CD8-positive, alpha-beta memory T cell (primary cell): ENCODE data around the gene GNB1L. TPM values are rescaled to one million over a fixed set of nuclear protein-coding genes. Genes with fewer than 3 reads are reported as not detected.
"Not testable (repeated sequence)": the region's sequence is repeated elsewhere in the genome, so short reads cannot be mapped to it uniquely, and the experiment has no call there.

Source experiments
- CTCF ChIA-PET: fragments of 350-600 bp; sonication (Branson Sonifier 250); formaldehyde crosslinking; loops from one replicate; lab custom pipeline; 2021; ENCODE audit warnings: antibody characterized with exemption; lab: Charles Lee
- POLR2A ChIA-PET: fragments of 350-600 bp; sonication (Branson Sonifier 250); formaldehyde crosslinking; loops from one replicate; lab custom pipeline; 2021; ENCODE audit warnings: antibody characterized with exemption; lab: Charles Lee
- DNase-seq, 5 donors: peaks; one replicate each; pipeline versions ENCODE4 v3.0.0 to v3.0.0-alpha.2; 2020 to 2022; ENCODE audit warnings: mixed read lengths in 1 of 5
- H3K27ac ChIP-seq: one replicate; pipeline ENCODE4 v1.7.0; 2013; ENCODE audit warnings: low read depth, mild to moderate bottlenecking, low read length, moderate library complexity
- H3K27me3 ChIP-seq: 2 replicates; pipeline ENCODE4 v1.7.0; 2013; ENCODE audit warnings: low read length, mild to moderate bottlenecking; ENCODE audit not compliant: insufficient read depth, poor library complexity, severe bottlenecking
- H3K36me3 ChIP-seq: 2 replicates; pipeline ENCODE4 v1.7.0; 2013; ENCODE audit warnings: mild to moderate bottlenecking, low read length, moderate library complexity; ENCODE audit not compliant: insufficient read depth
- H3K4me1 ChIP-seq: 2 replicates; pipeline ENCODE4 v1.7.0; 2013; ENCODE audit warnings: mild to moderate bottlenecking, low read length, moderate library complexity; ENCODE audit not compliant: insufficient read depth
- H3K4me3 ChIP-seq: 2 replicates; pipeline ENCODE4 v1.7.0; 2013; ENCODE audit warnings: mild to moderate bottlenecking, low read length
- H3K9me3 ChIP-seq: 2 replicates; pipeline ENCODE4 v1.7.0; 2013; ENCODE audit warnings: mild to moderate bottlenecking, low read length
- H3K27ac Mint-ChIP-seq, 8 donors: one replicate each; pipeline ENCODE4 v1.8.0; 2020 to 2021; ENCODE audit warnings: mixed read lengths in 8 of 8, mild to moderate bottlenecking in 6 of 8, inconsistent platforms in 3 of 8, moderate library complexity in 3 of 8
- H3K27me3 Mint-ChIP-seq, 2 donors: one replicate each; pipeline ENCODE4 v1.8.0; 2020 to 2021; ENCODE audit warnings: mixed read lengths in 2 of 2, mild to moderate bottlenecking in 1 of 2, moderate library complexity in 1 of 2
- H3K36me3 Mint-ChIP-seq, 3 donors: one replicate each; pipeline ENCODE4 v1.8.0; 2020 to 2021; ENCODE audit warnings: mixed read lengths in 3 of 3, inconsistent platforms in 1 of 3, mild to moderate bottlenecking in 1 of 3
- H3K4me1 Mint-ChIP-seq, 3 donors: one replicate each; pipeline ENCODE4 v1.8.0; 2020 to 2021; ENCODE audit warnings: mixed read lengths in 3 of 3, inconsistent platforms in 1 of 3, mild to moderate bottlenecking in 1 of 3
- H3K4me3 Mint-ChIP-seq, 7 donors: one replicate each; pipeline ENCODE4 v1.8.0; 2020 to 2021; ENCODE audit warnings: mixed read lengths in 7 of 7, mild to moderate bottlenecking in 6 of 7, moderate library complexity in 4 of 7, inconsistent platforms in 2 of 7
- H3K9me3 Mint-ChIP-seq, 5 donors: one replicate each; pipeline ENCODE4 v1.8.0; 2020 to 2022; ENCODE audit warnings: mixed read lengths in 5 of 5, mild to moderate bottlenecking in 3 of 5, moderate library complexity in 2 of 5, inconsistent platforms in 1 of 5
- polyA plus RNA-seq: library from polyadenylated mRNA; unstranded; fragments of 300-500 nt; fragmentation: Illumina TruSeq; gene quantifications from one replicate; pipeline ENCODE4 v1.2.3, GENCODE V29; 2021
- total RNA-seq, 2 experiments: library from RNA; stranded (reverse); gene quantifications; one replicate each; pipeline ENCODE4 v1.2.3, GENCODE V29; 2021

Gene GNB1L
- total and polyA plus RNA-seq, 3 experiments from 2014 or later, result 14.2 to 17.9 (median 16.6) TPM

GRCh38 chr22:19798003-19798665, 56.5 kb downstream of the GNB1L start:
- ChIA-PET CTCF (no interaction called here), POLR2A (no interaction called here)
- Mint-ChIP-seq H3K9me3 (peaks cover 6 to 14% (median 8%) of the 10 kb centered on the region in 5 donors), H3K27ac (no peak overlapping the region), H3K27me3 (no peaks in the 10 kb centered on the region), H3K4me1 (no peaks in the 10 kb centered on the region), H3K4me3 (no peak overlapping the region), H3K36me3 (peaks cover 24 to 54% (median 27%) of the 10 kb centered on the region in 3 donors)
- Histone ChIP-seq H3K9me3 (no peaks in the 10 kb centered on the region), H3K36me3 (no peaks in the 10 kb centered on the region), H3K27me3 (no peaks in the 10 kb centered on the region), H3K4me3 (no peak overlapping the region), H3K27ac (no peak overlapping the region), H3K4me1 (no peaks in the 10 kb centered on the region)
- DNase-seq, result no peak

GRCh38 chr22:19797086-19798002, 57.3 kb downstream of the GNB1L start:
- no peak overlapping the region for H3K4me3 ChIP-seq
- no peaks in the 10 kb centered on the region for H3K4me1 Mint-ChIP-seq
- ChIA-PET CTCF (no interaction called here), POLR2A (no interaction called here)
- no peaks in the 10 kb centered on the region for H3K27me3 Mint-ChIP-seq
- H3K36me3 ChIP-seq, result no peaks in the 10 kb centered on the region
- no peaks in the 10 kb centered on the region for H3K27me3 ChIP-seq
- no peaks in the 10 kb centered on the region for H3K9me3 ChIP-seq
- peak overlapping the region in 1 of 8 donors; percentile 47 for H3K27ac Mint-ChIP-seq
- H3K4me1 ChIP-seq, result no peaks in the 10 kb centered on the region
- H3K9me3 Mint-ChIP-seq, result peaks cover 6 to 17% (median 12%) of the 10 kb centered on the region in 5 donors
- H3K36me3 Mint-ChIP-seq, result peaks cover 29 to 50% (median 30%) of the 10 kb centered on the region in 3 donors
- H3K4me3 Mint-ChIP-seq, result no peak overlapping the region
- no peak overlapping the region for H3K27ac ChIP-seq
- DNase-seq, result no peak

DNA sequence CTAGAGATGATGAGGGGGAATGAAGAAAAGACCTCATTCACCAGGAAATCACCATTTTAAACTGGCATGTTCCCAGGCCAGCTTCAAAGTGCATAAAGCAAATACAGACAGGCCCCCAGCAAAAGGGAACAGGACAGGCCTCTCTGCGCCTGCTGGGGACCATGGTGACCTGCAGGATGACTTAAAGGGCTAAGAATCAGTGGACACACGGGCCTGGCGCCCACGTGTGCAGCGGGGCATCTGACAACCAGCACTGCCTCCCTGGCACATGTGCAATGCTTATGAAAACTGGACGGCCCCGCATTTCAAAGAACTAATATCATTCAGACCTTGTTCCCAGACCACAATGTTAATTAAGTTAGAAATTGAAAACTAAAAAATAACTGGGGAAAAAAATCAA, 58.5 kb downstream of the GNB1L start:
- Histone ChIP-seq H3K9me3 (no peaks in the 10 kb centered on the region), H3K4me3 (no peak overlapping the region), H3K27me3 (no peaks in the 10 kb centered on the region), H3K4me1 (no peaks in the 10 kb centered on the region), H3K36me3 (no peaks in the 10 kb centered on the region), H3K27ac (no peak overlapping the region)
- Mint-ChIP-seq H3K4me1 (no peaks in the 10 kb centered on the region), H3K4me3 (no peak overlapping the region), H3K36me3 (peaks cover 33 to 52% (median 41%) of the 10 kb centered on the region in 3 donors), H3K9me3 (peaks cover 7 to 20% (median 15%) of the 10 kb centered on the region in 5 donors), H3K27me3 (no peaks in the 10 kb centered on the region), H3K27ac (peak overlapping the region in 1 of 8 donors; percentile 56)
- no peak for DNase-seq
- CTCF ChIA-PET, result no interaction called here
- POLR2A ChIA-PET, result no interaction called here

DNA sequence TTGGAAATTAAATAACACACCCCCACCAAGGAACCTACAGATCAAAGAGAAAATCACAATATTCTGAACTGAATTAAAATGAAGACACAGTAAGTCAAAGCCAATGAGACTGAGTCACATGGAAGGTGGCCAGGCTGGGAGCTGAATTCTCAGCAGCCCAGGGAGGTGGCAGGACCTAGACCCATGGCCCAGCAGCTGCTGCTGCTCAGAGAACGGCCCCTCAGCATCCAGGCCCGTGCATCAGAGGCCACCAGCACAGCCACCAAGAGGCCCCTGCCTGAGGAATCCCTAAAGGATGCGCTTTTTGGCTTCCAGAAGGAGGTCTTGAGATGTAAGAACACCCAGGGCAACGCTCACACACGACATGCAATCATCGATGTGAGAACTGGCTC, 59.1 kb downstream of the GNB1L start:
- no peaks in the 10 kb centered on the region for H3K4me1 Mint-ChIP-seq
- CTCF ChIA-PET, result no interaction called here
- H3K27me3 Mint-ChIP-seq, result no peaks in the 10 kb centered on the region
- H3K4me3 ChIP-seq, result no peak overlapping the region
- no peak for DNase-seq
- H3K27ac Mint-ChIP-seq, result no peak overlapping the region
- H3K27ac ChIP-seq, result no peak overlapping the region
- peaks cover 7 to 20% (median 15%) of the 10 kb centered on the region in 5 donors for H3K9me3 Mint-ChIP-seq
- no peak overlapping the region for H3K4me3 Mint-ChIP-seq
- H3K9me3 ChIP-seq, result no peaks in the 10 kb centered on the region
- no peaks in the 10 kb centered on the region for H3K36me3 ChIP-seq
- no peaks in the 10 kb centered on the region for H3K27me3 ChIP-seq
- H3K4me1 ChIP-seq, result no peaks in the 10 kb centered on the region
- H3K36me3 Mint-ChIP-seq, result peaks cover 35 to 55% (median 41%) of the 10 kb centered on the region in 3 donors
- POLR2A ChIA-PET, result no interaction called here

GRCh38 chr22:19793661-19794310, 60.9 kb downstream of the GNB1L start:
- Mint-ChIP-seq H3K36me3 (peaks cover 41 to 57% (median 45%) of the 10 kb centered on the region in 3 donors), H3K27me3 (no peaks in the 10 kb centered on the region), H3K9me3 (peaks cover 7 to 20% (median 15%) of the 10 kb centered on the region in 5 donors), H3K4me1 (no peaks in the 10 kb centered on the region), H3K27ac (no peak overlapping the region), H3K4me3 (no peak overlapping the region)
- DNase-seq, result no peak
- POLR2A ChIA-PET, result no interaction called here
- Histone ChIP-seq H3K4me3 (no peak overlapping the region), H3K36me3 (no peaks in the 10 kb centered on the region), H3K27ac (no peak overlapping the region), H3K4me1 (no peaks in the 10 kb centered on the region), H3K27me3 (no peaks in the 10 kb centered on the region), H3K9me3 (no peaks in the 10 kb centered on the region)
- CTCF ChIA-PET, result no interaction called here

- Histone ChIP-seq H3K36me3 (no peaks in the 10 kb centered on the region), H3K4me3 (no peak overlapping the region), H3K27ac (no peak overlapping the region), H3K27me3 (no peaks in the 10 kb centered on the region), H3K9me3 (no peaks in the 10 kb centered on the region), H3K4me1 (no peaks in the 10 kb centered on the region)
- no peak overlapping the region for H3K27ac Mint-ChIP-seq
- H3K9me3 Mint-ChIP-seq, result peaks cover 7 to 20% (median 15%) of the 10 kb centered on the region in 5 donors
- DNase-seq, result no peak
- CTCF ChIA-PET, result no interaction called here
- no peaks in the 10 kb centered on the region for H3K27me3 Mint-ChIP-seq
- no peak overlapping the region for H3K4me3 Mint-ChIP-seq
- POLR2A ChIA-PET, result no interaction called here
- no peaks in the 10 kb centered on the region for H3K4me1 Mint-ChIP-seq
- H3K36me3 Mint-ChIP-seq, result peaks cover 41 to 61% (median 45%) of the 10 kb centered on the region in 3 donors
These were observed 61.5 kb downstream of the GNB1L start for GRCh38 chr22:19793161-19793560.

DNA sequence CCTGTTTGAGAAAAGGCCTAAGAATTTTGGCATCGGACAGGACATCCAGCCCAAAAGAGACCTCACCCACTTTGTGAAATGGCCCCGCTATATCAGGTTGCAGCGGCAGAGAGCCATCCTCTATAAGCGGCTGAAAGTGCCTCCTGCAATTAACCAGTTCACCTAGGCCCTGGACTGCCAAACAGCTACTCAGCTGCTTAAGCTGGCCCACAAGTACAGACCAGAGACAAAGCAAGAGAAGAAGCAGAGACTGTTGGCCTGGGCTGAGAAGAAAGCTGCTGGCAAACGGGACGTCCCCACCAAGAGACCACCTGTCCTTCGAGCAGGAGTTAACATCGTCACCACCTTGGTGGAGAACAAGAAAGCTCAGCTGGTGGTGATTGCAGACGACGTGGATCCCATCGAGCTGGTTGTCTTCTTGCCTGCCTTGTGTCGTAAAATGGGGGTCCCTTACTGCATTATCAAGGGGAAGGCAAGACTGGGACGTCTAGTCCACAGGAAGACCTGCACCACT, 62.2 kb downstream of the GNB1L start:
- H3K27me3 ChIP-seq, POLR2A ChIA-PET, H3K36me3 ChIP-seq, DNase-seq, H3K4me3 Mint-ChIP-seq, H3K27ac ChIP-seq, H3K4me3 ChIP-seq, H3K4me1 ChIP-seq, CTCF ChIA-PET, H3K27ac Mint-ChIP-seq, H3K9me3 ChIP-seq, H3K27me3 Mint-ChIP-seq, H3K4me1 Mint-ChIP-seq: not testable (repeated sequence)
- Mint-ChIP-seq H3K9me3 (peaks cover 7 to 20% (median 15%) of the 10 kb centered on the region in 5 donors), H3K36me3 (peaks cover 41 to 65% (median 45%) of the 10 kb centered on the region in 3 donors)
